ENCODE results near the gene SYT9.
"Not testable (repeated sequence)": the region's sequence is repeated elsewhere in the genome, so short reads cannot be mapped to it uniquely, and the experiment has no call there.

Gene SYT9

GRCh38 chr11:7272373-7272772 lies 20.7 kb downstream of the SYT9 start:
- no peak for DNase-seq (ENCODE audit: low read depth in 2 of 2)

GRCh38 chr11:7275133-7275532 lies 23.4 kb downstream of the SYT9 start:
- no peak for DNase-seq (ENCODE audit: low read depth in 2 of 2)

- DNase-seq (ENCODE audit: low read depth in 2 of 2), result no peak
Measured at GRCh38 chr11:7278314-7278917, 26.7 kb downstream of the SYT9 start.

- DNase-seq (ENCODE audit: low read depth in 2 of 2), result no peak
Measured at GRCh38 chr11:7279676-7280075, 28.0 kb downstream of the SYT9 start.

- DNase-seq (ENCODE audit: low read depth in 2 of 2), result no peak
Measured at GRCh38 chr11:7281079-7281478, 29.4 kb downstream of the SYT9 start.

GRCh38 chr11:7281809-7282208 lies 30.1 kb downstream of the SYT9 start:
- DNase-seq (ENCODE audit: low read depth in 2 of 2), result no peak

- DNase-seq (ENCODE audit: low read depth in 2 of 2), result no peak
Measured at GRCh38 chr11:7286178-7286577, 34.5 kb downstream of the SYT9 start.

- DNase-seq (ENCODE audit: low read depth in 2 of 2), result no peak
Measured at GRCh38 chr11:7291100-7291829, 39.6 kb downstream of the SYT9 start.

- no peak for DNase-seq (ENCODE audit: low read depth in 2 of 2)
Measured at GRCh38 chr11:7292922-7293321, 41.2 kb downstream of the SYT9 start.

GRCh38 chr11:7299393-7299792 lies 47.7 kb downstream of the SYT9 start:
- DNase-seq (ENCODE audit: low read depth in 2 of 2), result no peak

- DNase-seq (ENCODE audit: low read depth in 2 of 2), result no peak
Measured at GRCh38 chr11:7300281-7300680, 48.6 kb downstream of the SYT9 start.

- no peak for DNase-seq (ENCODE audit: low read depth in 2 of 2)
Measured at GRCh38 chr11:7303146-7303545, 51.4 kb downstream of the SYT9 start.

- no peak for DNase-seq (ENCODE audit: low read depth in 2 of 2)
Measured at GRCh38 chr11:7306900-7307299, 55.2 kb downstream of the SYT9 start.

GRCh38 chr11:7307836-7308235 lies 56.1 kb downstream of the SYT9 start:
- DNase-seq (ENCODE audit: low read depth in 2 of 2), result no peak

GRCh38 chr11:7311903-7312302 lies 60.2 kb downstream of the SYT9 start:
- no peak for DNase-seq (ENCODE audit: low read depth in 2 of 2)

GRCh38 chr11:7314811-7315604 lies 63.3 kb downstream of the SYT9 start:
- DNase-seq (ENCODE audit: low read depth in 2 of 2), result no peak

GRCh38 chr11:7319501-7319900 lies 67.8 kb downstream of the SYT9 start:
- DNase-seq (ENCODE audit: low read depth in 2 of 2), result no peak

- no peak for DNase-seq (ENCODE audit: low read depth in 2 of 2)
Measured at GRCh38 chr11:7320306-7320705, 68.6 kb downstream of the SYT9 start.

- no peak for DNase-seq (ENCODE audit: low read depth in 2 of 2)
Measured at GRCh38 chr11:7321473-7322450, 70.1 kb downstream of the SYT9 start.

- no peak for DNase-seq (ENCODE audit: low read depth in 2 of 2)
Measured at GRCh38 chr11:7332451-7332850, 80.7 kb downstream of the SYT9 start.

GRCh38 chr11:7332962-7333361 lies 81.3 kb downstream of the SYT9 start:
- no peak for DNase-seq (ENCODE audit: low read depth in 2 of 2)

GRCh38 chr11:7335442-7335841 lies 83.7 kb downstream of the SYT9 start:
- DNase-seq (ENCODE audit: low read depth in 2 of 2), result not testable (repeated sequence)

All from stimulated activated CD4-positive, alpha-beta T cell treated with anti-CD3 and anti-CD28 coated beads, Interleukin-1b, Interleukin-23, amount 100 ng/mL, for 4 hours (primary cell).